GM12873 (cell line): ENCODE measurements around the gene CDKN2A.

Source experiments
- CTCF ChIP-seq: IDR thresholded peaks from 2 replicates; pipeline ENCODE4 v1.5.1; 2012; ENCODE audit warnings: low read depth, mild to moderate bottlenecking, moderate library complexity, low read length, control low read depth; ENCODE audit not compliant: insufficient read depth; ENCODE audit errors: missing control alignments

The CDKN2A gene

DNA sequence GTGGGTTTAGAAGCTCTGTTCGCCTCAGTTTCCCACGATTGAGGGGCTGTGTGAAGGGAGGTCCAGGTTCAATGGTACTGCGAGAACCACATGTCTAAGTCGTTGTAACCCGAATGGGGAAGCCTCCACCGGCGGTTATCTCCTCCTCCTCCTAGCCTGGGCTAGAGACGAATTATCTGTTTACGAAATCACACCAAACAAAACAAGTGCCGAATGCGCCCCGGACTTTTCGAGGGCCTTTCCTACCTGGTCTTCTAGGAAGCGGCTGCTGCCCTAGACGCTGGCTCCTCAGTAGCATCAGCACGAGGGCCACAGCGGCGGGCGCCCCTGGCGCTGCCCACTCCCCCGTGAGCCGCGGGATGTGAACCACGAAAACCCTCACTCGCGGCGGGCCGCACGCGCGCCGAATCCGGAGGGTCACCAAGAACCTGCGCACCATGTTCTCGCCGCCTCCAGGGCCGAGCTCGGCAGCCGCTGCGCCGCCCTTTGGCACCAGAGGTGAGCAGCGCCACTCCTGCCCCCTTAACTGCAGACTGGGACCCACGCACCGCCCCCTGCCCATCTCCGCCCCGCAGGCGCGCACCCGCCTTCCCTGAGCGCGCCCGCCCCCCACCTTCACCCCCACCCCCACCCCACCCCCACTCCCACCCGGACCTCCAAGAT, at the start of gene CDKN2A:
Gene CDKN2A, minus strand, starts transcription at position 500 of the 663 bp plus-strand sequence.
- peak; percentile 24 for TF ChIP-seq CTCF

DNA sequence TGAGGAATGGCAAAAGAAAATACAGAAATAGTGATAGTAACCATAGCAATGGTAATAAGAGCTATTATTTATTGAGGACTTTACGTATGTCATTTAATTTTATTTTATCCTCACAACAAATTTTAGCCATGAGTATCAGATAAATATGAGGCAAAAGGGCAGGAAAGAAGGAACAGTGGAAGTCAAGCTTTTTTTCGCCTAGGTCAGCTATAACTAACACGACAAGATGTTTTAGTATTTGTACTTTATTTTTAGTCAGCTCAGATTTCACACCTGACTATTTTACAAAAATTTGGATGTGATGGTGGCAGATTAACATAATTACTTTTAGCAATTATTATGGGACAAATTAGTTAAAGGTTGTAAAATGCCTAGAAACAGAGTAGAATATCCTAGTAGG, 49.7 kb upstream of the CDKN2A start:
- TF ChIP-seq CTCF: no peak

GRCh38 chr9:22041775-22042174, 47.6 kb upstream of the CDKN2A start:
- TF ChIP-seq CTCF: no peak

GRCh38 chr9:22041344-22041743, 47.2 kb upstream of the CDKN2A start:
- no peak for TF ChIP-seq CTCF

DNA sequence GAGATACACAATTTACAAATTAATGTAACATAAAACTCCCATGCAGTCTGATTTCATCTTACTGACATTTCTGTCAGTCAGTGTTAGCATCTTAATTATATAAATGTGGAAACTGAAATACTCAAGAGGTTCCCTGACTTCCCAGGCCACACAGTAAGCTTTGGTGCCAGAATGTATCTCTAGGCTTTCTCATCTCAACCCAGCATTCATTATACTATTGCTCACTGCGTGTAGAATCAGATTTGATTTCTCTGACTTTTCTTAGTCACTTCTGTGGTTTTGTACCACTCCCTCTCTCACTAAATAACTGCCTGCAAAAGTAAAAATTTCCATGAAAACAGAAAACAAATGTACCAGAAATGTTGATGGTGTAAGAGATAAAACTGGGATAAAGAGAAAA, 46.6 kb upstream of the CDKN2A start:
- no peak for TF ChIP-seq CTCF

GRCh38 chr9:22039258-22039657, 45.1 kb upstream of the CDKN2A start:
- TF ChIP-seq CTCF: no peak

DNA sequence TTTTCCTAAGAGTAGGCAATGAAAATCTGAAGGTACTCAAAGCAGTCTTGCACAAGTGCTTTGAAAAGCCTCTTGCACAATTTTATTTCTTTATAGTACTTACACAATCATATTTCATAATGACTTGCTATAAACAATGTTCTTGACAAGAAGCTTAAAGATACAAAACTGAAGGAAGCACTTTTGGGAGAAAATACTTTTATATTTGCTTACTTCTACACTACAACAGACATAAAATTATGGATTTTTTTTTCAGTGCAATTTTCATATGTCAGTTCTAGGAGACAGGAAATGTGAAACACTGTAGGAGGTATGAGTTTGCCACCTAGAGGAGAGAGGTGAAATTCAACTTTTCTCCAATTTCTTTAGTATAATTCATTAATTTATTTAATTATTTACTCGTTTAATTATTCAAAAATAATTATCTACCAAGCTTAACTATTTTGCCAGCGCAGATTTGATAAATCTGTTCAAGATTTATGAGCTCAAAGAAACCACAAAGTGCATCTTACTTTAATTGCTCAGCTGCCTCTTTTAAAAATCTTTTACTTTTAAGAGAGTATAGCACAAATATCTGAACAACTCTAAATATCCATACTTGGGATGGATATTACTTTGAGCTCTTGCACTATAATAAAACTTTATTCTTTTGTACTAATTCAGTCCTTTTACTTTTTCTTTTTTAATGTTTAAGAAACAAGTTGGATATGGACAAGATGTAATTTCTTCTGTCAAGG, 43.9 kb upstream of the CDKN2A start:
- peak; percentile 44 for TF ChIP-seq CTCF
